Kidney (tissue), 14 donors: ENCODE data around the gene DEAF1. TPM values are rescaled to one million over a fixed set of nuclear protein-coding genes. Genes with fewer than 3 reads are reported as not detected.

Experiments used
- DNase-seq, 5 donors: peaks; one replicate each; pipeline ENCODE4 v3.0.0-alpha.2; 2013 to 2020
- FAIRE-seq: peaks from 2 replicates; lab custom pipeline; 2012; peaks lifted over from hg19 to GRCh38; lab: Jason Lieb, UNC
- H3K27ac ChIP-seq, 2 donors: one replicate each; pipeline ENCODE4 v1.7.0; 2013; ENCODE audit warnings: low read depth in 2 of 2, low read length in 2 of 2, inconsistent platforms in 1 of 2
- H3K27me3 ChIP-seq: one replicate; pipeline ENCODE4 v1.7.1; 2013; ENCODE audit warnings: low read length, inconsistent platforms; ENCODE audit not compliant: control insufficient read depth, insufficient read depth
- H3K36me3 ChIP-seq, 3 donors: one replicate each; pipeline versions ENCODE4 v1.7.0 to v1.7.1; 2013; ENCODE audit warnings: low read length in 3 of 3, control low read depth in 1 of 3, inconsistent platforms in 1 of 3; ENCODE audit not compliant: insufficient read depth in 3 of 3, control insufficient read depth in 2 of 3
- H3K4me1 ChIP-seq, 3 donors: one replicate each; pipeline versions ENCODE4 v1.7.0 to v1.7.1; 2013; ENCODE audit warnings: low read length in 3 of 3, inconsistent platforms in 1 of 3, low read depth in 1 of 3; ENCODE audit not compliant: control insufficient read depth in 2 of 3, insufficient read depth in 2 of 3
- H3K4me3 ChIP-seq, 3 donors: one replicate each; pipeline versions ENCODE4 v1.7.0 to v1.8.1; 2013; ENCODE audit warnings: low read length in 3 of 3, control low read depth in 1 of 3, inconsistent platforms in 1 of 3
- H3K9ac ChIP-seq, 3 donors: one replicate each; pipeline versions ENCODE4 v1.7.0 to v1.7.1; 2013; ENCODE audit warnings: low read length in 3 of 3, control low read depth in 1 of 3, inconsistent platforms in 1 of 3
- H3K9me3 ChIP-seq, 3 donors: one replicate each; pipeline versions ENCODE4 v1.7.0 to v1.7.1; 2013; ENCODE audit warnings: low read length in 3 of 3, control low read depth in 1 of 3, inconsistent platforms in 1 of 3; ENCODE audit not compliant: control insufficient read depth in 2 of 3, insufficient read depth in 1 of 3
- intact Hi-C: fragments of 100-400 bp; cut with DNase I; formaldehyde crosslinking; loops from one replicate; pipeline ENCODE4 v1.11.1; 2022
- polyA plus RNA-seq: library from polyadenylated mRNA; stranded (reverse); fragments of 350-450 nt; fragmentation: Illumina TruSeq; extraction: RNeasy Lipid Tissue Mini Kit (QIAGEN cat#74804); gene quantifications from one replicate; pipeline ENCODE4 v1.2.3, GENCODE V29; 2014; ENCODE audit warnings: low read depth, low replicate concordance; ENCODE audit not compliant: insufficient read depth
- total RNA-seq: library from RNA; stranded (reverse); fragmentation: NEBNext Ultra II Directional; extraction: Animal tissue kit (Norgen Biotek cat#: 25700); gene quantifications from one replicate; pipeline ENCODE4 v1.2.1, GENCODE V29; 2021
- TF ChIP-seq, protein P1 (sequence below): IDR thresholded peaks from 3 replicates; pipeline ENCODE4 v1.5.1; 2012; ENCODE audit warnings: mild to moderate bottlenecking, moderate library complexity, borderline replicate concordance; ENCODE audit not compliant: insufficient read depth; ENCODE audit errors: extremely low read depth
- donor health status: control.
- donor health status: control.
- donor health status: control.
- donor health status: control.
- donor health status: control.
- donor health status: DM: yes; HTN: yes; CAD: no.
- donor health status: Normal renal cell carcinoma (clear cell type).

DEAF1 gene
- total and polyA plus RNA-seq, 2 donors from 2014 or later = 30.2 to 54.5 TPM

DNA sequence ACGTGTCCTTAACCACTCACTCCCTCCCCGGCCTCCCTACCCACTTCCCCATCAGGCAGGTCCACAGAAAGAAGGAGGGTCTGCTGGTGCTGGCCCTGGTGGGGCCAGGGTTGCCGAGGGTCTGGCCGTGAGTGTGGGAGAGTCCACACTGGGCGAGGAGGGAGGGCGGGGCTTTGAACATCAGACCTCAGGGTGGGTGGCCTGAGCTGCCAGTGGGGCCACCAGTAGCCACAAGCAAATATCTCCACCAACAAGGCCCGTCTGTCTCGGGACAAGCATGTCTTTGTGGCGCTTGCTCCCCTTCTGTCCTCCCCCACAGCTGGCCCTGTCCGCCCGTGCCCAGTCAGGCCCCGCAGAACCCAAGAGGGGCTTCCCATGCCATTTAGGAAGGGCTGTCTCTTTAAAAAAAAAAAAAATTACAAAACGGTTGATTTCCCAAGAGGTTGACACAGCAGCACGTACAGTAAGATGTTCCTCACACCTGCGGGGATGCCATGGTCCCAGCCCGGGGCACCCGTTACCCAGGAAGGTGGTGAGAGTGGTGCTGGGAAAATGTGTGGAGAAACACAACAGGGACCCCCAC is 34.6 kb upstream of the DEAF1 start:
- peak in 2 of 5 donors; percentile 50 to 75 for DNase-seq
- TF ChIP-seq, protein P1, sequence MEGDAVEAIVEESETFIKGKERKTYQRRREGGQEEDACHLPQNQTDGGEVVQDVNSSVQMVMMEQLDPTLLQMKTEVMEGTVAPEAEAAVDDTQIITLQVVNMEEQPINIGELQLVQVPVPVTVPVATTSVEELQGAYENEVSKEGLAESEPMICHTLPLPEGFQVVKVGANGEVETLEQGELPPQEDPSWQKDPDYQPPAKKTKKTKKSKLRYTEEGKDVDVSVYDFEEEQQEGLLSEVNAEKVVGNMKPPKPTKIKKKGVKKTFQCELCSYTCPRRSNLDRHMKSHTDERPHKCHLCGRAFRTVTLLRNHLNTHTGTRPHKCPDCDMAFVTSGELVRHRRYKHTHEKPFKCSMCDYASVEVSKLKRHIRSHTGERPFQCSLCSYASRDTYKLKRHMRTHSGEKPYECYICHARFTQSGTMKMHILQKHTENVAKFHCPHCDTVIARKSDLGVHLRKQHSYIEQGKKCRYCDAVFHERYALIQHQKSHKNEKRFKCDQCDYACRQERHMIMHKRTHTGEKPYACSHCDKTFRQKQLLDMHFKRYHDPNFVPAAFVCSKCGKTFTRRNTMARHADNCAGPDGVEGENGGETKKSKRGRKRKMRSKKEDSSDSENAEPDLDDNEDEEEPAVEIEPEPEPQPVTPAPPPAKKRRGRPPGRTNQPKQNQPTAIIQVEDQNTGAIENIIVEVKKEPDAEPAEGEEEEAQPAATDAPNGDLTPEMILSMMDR = no peak
- Histone ChIP-seq H3K9me3 (no peaks in the 10 kb centered on the region), H3K27ac (no peak overlapping the region), H3K4me3 (no peak overlapping the region), H3K36me3 (peaks cover 0 to 2% (median 0%) of the 10 kb centered on the region in 3 donors), H3K27me3 (no peaks in the 10 kb centered on the region), H3K4me1 (peaks cover 0 to 5% (median 0%) of the 10 kb centered on the region in 3 donors), H3K9ac (no peak overlapping the region)
- intact Hi-C loops = loop anchor here (10.0 kb wide), 1 partner anchor 175 kb away; no protein-coding TSS in a partner anchor
- FAIRE-seq = no peak

DNA sequence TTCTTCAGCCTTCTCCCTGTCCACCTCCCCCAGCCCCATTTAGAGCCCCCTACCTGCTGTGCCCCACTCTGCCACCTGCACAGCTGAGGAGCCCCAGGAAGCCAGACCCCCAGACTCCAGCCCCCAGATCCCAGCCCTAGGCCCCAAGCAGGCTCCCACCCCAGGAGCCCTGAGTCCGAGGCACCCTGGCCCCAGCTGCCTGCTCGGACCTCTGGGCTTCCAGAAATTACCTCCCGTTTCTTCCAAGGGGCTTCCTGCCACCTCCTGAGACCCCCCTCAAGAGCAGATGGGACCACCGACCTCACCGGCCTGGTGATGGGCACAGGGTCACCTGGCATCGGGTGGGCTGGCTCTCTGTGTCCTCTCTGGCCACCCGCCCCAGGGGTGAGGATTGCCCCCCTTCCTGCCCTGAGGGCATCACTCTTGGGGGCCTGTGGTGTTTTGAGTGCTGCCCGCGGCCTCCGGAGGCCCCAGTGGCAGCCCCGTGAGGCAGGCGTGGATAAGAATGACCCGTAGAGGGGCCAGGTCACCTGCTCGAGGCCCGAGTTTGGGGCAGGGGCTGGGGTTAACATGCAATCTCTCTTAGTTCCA is 34.0 kb upstream of the DEAF1 start:
- intact Hi-C loops = loop anchor here (10.0 kb wide), 1 partner anchor 174 kb away; no protein-coding TSS in a partner anchor
- Histone ChIP-seq H3K4me1 (peaks cover 0 to 5% (median 0%) of the 10 kb centered on the region in 3 donors), H3K9me3 (no peaks in the 10 kb centered on the region), H3K9ac (no peak overlapping the region), H3K27me3 (no peaks in the 10 kb centered on the region), H3K4me3 (no peak overlapping the region), H3K36me3 (peaks cover 0 to 5% (median 0%) of the 10 kb centered on the region in 3 donors), H3K27ac (no peak overlapping the region)
- TF ChIP-seq, protein P1 = no peak
- no peak for FAIRE-seq
- DNase-seq = peak in 2 of 5 donors; percentile 43 to 71

DNA sequence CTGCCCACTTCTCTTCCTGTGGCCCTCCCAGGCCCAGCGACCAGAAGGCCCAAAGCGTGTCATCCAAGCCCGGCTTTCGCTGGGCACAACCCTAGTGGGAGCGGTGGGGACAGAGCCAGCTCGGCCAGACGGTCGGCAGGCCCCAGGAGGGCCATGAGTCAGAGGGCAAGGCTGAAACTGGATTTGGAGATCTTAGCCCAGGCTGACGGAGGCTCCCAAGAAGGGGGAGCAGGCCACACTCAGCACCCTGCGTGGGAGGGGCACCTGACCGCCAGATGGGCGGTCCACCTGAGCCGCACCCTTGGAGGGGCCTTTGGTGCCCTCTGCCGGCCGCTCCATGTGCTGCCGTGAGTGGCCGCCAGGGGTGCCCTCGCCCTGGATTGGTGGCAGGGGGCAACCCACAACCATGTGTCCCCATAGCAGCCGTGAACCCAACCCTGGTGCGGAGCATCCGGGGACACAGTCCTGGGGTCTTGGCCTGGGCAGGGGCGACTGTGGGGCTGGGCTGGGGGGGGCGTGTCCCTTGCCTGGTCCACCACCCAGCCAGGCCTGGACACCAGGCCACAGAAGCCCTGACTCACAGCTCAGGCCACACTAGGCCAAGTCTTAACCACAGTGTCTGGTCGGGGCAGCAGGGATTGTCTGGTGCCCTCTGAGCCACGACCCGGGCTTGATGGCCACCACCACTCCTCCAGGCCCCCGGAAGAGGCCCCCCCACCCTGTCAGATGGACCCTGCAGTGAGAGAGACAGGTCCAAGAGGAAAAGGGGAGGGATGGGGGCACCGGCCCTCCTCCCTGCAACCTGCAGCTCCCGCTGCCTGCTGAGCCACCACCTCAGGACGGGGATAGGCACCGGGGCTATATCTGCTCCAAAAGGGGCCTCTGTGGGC is 33.1 kb upstream of the DEAF1 start:
- no peak for FAIRE-seq

More for the DNA sequence above, 33.1 kb upstream of the DEAF1 start:
- peak; percentile 82 to 96 (median 90) for DNase-seq
- H3K27ac ChIP-seq = peak overlapping the region; percentile 53 to 76
- TF ChIP-seq, protein P1 = peak; percentile 98
- no peak overlapping the region for H3K4me3 ChIP-seq
- H3K4me1 ChIP-seq = peaks cover 0 to 5% (median 0%) of the 10 kb centered on the region in 3 donors
- H3K36me3 ChIP-seq = peaks cover 0 to 12% (median 0%) of the 10 kb centered on the region in 3 donors
- intact Hi-C loops = loop anchor here (10.0 kb wide), 1 partner anchor 173 kb away; no protein-coding TSS in a partner anchor
- peak overlapping the region in 1 of 3 donors; percentile 34 for H3K9ac ChIP-seq
- no peaks in the 10 kb centered on the region for H3K9me3 ChIP-seq
- H3K27me3 ChIP-seq = no peaks in the 10 kb centered on the region
